ENCODE results near the gene NTRK1.

The NTRK1 gene

DNA sequence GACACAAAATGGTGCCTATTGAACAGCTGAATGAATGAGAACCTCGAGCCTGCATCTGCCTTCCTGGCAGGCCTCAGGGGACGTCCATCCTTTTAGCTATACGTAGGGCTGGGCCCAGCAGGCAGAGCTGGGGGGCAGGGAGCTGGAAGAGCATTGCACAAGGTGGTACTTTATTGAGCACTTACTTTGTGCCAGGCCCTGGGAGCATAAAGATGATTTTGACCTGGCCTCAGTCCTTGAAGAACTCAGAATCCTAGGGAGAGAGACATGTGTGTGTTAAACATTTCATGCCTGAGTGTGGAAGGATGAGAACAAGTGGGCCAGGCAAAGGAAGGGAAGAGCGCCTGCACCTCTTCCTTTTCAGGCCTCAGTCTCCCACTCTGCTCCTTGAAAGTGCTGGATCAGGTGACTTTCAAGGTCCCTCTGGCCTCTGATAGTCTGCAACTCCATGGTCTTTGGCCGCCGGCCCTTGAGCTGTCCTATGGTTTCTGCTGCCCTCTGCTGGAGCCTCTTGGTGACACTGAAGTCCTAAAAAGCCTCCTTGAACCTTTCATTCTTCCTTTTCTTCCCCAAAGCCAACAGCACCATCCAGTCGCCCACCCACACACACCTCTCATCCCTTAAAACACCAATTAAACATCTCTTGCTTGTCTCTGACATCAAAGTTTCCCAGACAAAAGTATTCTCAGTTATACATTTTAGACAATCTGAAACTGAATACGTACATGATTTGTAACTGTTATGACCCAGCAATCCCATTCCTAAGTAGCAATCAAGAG is 29.3 kb downstream of the NTRK1 start (continued):
- TF ChIP-seq ZNF24 (tag by site-specific recombination; IDR thresholded peaks at IDR 0.05): 0 out of 2 replicates have a peak, but pooled peaks have one; percentile 30
- 0 out of 2 replicates have a peak, but pooled peaks have one; percentile 19 for TF ChIP-seq ZXDB (tag by site-specific recombination; IDR thresholded peaks at IDR 0.05)
- TF ChIP-seq, protein P1, sequence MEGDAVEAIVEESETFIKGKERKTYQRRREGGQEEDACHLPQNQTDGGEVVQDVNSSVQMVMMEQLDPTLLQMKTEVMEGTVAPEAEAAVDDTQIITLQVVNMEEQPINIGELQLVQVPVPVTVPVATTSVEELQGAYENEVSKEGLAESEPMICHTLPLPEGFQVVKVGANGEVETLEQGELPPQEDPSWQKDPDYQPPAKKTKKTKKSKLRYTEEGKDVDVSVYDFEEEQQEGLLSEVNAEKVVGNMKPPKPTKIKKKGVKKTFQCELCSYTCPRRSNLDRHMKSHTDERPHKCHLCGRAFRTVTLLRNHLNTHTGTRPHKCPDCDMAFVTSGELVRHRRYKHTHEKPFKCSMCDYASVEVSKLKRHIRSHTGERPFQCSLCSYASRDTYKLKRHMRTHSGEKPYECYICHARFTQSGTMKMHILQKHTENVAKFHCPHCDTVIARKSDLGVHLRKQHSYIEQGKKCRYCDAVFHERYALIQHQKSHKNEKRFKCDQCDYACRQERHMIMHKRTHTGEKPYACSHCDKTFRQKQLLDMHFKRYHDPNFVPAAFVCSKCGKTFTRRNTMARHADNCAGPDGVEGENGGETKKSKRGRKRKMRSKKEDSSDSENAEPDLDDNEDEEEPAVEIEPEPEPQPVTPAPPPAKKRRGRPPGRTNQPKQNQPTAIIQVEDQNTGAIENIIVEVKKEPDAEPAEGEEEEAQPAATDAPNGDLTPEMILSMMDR (tag by site-specific recombination; IDR thresholded peaks at IDR 0.05): peak; percentile 68
- TF ChIP-seq ZNF544 (tag by site-specific recombination; IDR thresholded peaks at IDR 0.05): no peak
- TF ChIP-seq ZNF354C (tag by site-specific recombination; IDR thresholded peaks at IDR 0.05; ENCODE audit: borderline replicate concordance, low read depth): no peak
- no peak for TF ChIP-seq ZSCAN23 (tag by site-specific recombination; IDR thresholded peaks at IDR 0.05)
- no peak for TF ChIP-seq ZNF791 (tag by site-specific recombination; IDR thresholded peaks at IDR 0.05)
- TF ChIP-seq, protein P2, sequence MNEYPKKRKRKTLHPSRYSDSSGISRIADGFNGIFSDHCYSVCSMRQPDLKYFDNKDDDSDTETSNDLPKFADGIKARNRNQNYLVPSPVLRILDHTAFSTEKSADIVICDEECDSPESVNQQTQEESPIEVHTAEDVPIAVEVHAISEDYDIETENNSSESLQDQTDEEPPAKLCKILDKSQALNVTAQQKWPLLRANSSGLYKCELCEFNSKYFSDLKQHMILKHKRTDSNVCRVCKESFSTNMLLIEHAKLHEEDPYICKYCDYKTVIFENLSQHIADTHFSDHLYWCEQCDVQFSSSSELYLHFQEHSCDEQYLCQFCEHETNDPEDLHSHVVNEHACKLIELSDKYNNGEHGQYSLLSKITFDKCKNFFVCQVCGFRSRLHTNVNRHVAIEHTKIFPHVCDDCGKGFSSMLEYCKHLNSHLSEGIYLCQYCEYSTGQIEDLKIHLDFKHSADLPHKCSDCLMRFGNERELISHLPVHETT (tag by site-specific recombination; IDR thresholded peaks at IDR 0.05): no peak

DNA sequence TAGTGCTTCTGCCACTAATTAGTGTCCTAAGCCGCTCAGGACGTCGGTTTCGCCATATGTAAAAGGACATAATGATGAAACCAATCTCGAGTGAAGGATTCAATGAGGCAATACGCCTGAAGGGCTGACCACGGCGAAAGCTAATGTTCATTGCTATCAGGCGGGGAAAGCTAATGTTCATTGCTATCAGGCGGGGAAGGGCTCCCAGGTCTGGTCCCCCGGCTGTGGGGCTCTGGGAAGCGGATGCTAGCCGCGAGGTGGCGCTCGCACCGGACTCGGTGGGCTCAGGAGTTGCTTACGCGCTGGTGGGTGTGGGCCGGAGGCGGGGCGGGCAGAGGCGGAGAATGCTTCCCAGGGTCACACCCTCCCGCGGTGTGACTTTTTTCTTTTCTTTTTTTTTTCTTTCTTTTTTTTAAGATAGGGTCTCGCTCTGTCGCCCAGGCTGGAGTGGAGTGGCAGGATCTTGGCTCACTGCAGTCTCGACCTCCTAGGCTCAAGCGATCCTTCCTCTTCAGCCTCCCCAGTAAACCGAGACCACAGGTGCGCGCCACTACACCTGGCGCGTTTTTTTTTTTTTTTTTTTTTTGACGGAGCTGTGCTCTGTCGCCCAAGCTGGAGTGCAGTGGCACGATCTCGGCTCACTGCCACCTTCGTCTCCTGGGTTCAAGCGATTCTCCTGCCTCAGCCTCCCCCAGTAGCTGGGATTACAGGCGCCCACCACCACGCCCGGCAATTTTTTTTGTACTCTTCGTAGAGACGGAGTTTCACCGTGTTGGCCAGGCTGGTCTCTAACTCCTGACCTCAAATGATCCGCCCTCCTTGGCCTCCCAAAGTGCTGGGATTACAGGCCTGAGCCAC is 31.8 kb downstream of the NTRK1 start:
- ChIA-PET CTCF (interaction anchor here (0.6 to 10.2 kb wide), 37 partner anchors 9 to 658 kb away, joined by 3 to 199 read pairs (median 4); partner anchors contain the start of genes CRABP2, INSRR, ISG20L2 and LRRC71), POLR2A (interaction anchor here (1.0 kb wide), 1 partner anchor 35 kb away, joined by 3 read pairs; no protein-coding TSS in a partner anchor)
- Histone ChIP-seq H3K9me3 (ENCODE audit: control insufficient read depth, insufficient read depth, low read depth, low read length) (no peaks in the 10 kb centered on the region), H3K27ac (ENCODE audit: extremely low read depth, low read depth, low read length) (no peak overlapping the region), H3K36me3 (ENCODE audit: control insufficient read depth in 2 of 2, insufficient read depth in 1 of 2, low read length in 2 of 2) (no peaks in the 10 kb centered on the region), H3K4me3 (ENCODE audit: low read depth, low read length) (no peak overlapping the region), H3K4me1 (ENCODE audit: control insufficient read depth, insufficient read depth, low read length) (no peaks in the 10 kb centered on the region)
- TF ChIP-seq KLF16 (tag by site-specific recombination; IDR thresholded peaks at IDR 0.05) (peak; percentile 74; the same call in 1 of the 2 replicates), ZNF391 (tag by site-specific recombination; IDR thresholded peaks at IDR 0.05; ENCODE audit: borderline replicate concordance, low read depth) (peak; percentile 23; the same call in 1 of the 2 replicates), ZNF76 (tag by site-specific recombination; IDR thresholded peaks at IDR 0.05; ENCODE audit: borderline replicate concordance, low read depth) (peak; percentile 70), ZNF571 (tag by site-specific recombination; IDR thresholded peaks at IDR 0.05) (no peak), ZNF514 (tag by site-specific recombination; IDR thresholded peaks at IDR 0.05) (no peak), BCL11B (tag by site-specific recombination; IDR thresholded peaks at IDR 0.05; ENCODE audit: low read depth) (peak; percentile 73; the same call in 1 of the 2 replicates), ZSCAN16 (tag by site-specific recombination; IDR thresholded peaks at IDR 0.05) (no peak), ZBTB21 (tag by site-specific recombination; IDR thresholded peaks at IDR 0.05) (0 out of 2 replicates have a peak, but pooled peaks have one; percentile 6), ZNF521 (tag by site-specific recombination; IDR thresholded peaks at IDR 0.05) (no peak), SP2 (tag by site-specific recombination; IDR thresholded peaks at IDR 0.05) (peak; percentile 58), ZNF501 (tag by site-specific recombination; IDR thresholded peaks at IDR 0.05) (0 out of 2 replicates have a peak, but pooled peaks have one; percentile 54), ZNF791 (tag by site-specific recombination; IDR thresholded peaks at IDR 0.05) (no peak), ZFHX2 (tag by site-specific recombination; conservative IDR thresholded peaks at IDR 0.05) (peak; percentile 94), ZEB2 (tag by site-specific recombination; IDR thresholded peaks at IDR 0.05) (peak; percentile 61)
- TF ChIP-seq, protein P3, sequence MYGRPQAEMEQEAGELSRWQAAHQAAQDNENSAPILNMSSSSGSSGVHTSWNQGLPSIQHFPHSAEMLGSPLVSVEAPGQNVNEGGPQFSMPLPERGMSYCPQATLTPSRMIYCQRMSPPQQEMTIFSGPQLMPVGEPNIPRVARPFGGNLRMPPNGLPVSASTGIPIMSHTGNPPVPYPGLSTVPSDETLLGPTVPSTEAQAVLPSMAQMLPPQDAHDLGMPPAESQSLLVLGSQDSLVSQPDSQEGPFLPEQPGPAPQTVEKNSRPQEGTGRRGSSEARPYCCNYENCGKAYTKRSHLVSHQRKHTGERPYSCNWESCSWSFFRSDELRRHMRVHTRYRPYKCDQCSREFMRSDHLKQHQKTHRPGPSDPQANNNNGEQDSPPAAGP (tag by site-specific recombination; IDR thresholded peaks at IDR 0.05): peak; percentile 63
- TF ChIP-seq, protein P4, sequence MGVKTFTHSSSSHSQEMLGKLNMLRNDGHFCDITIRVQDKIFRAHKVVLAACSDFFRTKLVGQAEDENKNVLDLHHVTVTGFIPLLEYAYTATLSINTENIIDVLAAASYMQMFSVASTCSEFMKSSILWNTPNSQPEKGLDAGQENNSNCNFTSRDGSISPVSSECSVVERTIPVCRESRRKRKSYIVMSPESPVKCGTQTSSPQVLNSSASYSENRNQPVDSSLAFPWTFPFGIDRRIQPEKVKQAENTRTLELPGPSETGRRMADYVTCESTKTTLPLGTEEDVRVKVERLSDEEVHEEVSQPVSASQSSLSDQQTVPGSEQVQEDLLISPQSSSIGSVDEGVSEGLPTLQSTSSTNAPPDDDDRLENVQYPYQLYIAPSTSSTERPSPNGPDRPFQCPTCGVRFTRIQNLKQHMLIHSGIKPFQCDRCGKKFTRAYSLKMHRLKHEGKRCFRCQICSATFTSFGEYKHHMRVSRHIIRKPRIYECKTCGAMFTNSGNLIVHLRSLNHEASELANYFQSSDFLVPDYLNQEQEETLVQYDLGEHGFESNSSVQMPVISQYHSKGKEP (tag by site-specific recombination; IDR thresholded peaks at IDR 0.05): no peak
- TF ChIP-seq, protein P5, sequence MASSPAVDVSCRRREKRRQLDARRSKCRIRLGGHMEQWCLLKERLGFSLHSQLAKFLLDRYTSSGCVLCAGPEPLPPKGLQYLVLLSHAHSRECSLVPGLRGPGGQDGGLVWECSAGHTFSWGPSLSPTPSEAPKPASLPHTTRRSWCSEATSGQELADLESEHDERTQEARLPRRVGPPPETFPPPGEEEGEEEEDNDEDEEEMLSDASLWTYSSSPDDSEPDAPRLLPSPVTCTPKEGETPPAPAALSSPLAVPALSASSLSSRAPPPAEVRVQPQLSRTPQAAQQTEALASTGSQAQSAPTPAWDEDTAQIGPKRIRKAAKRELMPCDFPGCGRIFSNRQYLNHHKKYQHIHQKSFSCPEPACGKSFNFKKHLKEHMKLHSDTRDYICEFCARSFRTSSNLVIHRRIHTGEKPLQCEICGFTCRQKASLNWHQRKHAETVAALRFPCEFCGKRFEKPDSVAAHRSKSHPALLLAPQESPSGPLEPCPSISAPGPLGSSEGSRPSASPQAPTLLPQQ (tag by site-specific recombination; IDR thresholded peaks at IDR 0.05): peak; percentile 47
- TF ChIP-seq, protein P6, sequence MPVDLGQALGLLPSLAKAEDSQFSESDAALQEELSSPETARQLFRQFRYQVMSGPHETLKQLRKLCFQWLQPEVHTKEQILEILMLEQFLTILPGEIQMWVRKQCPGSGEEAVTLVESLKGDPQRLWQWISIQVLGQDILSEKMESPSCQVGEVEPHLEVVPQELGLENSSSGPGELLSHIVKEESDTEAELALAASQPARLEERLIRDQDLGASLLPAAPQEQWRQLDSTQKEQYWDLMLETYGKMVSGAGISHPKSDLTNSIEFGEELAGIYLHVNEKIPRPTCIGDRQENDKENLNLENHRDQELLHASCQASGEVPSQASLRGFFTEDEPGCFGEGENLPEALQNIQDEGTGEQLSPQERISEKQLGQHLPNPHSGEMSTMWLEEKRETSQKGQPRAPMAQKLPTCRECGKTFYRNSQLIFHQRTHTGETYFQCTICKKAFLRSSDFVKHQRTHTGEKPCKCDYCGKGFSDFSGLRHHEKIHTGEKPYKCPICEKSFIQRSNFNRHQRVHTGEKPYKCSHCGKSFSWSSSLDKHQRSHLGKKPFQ (tag by site-specific recombination; IDR thresholded peaks at IDR 0.05): peak; percentile 70; the same call in 1 of the 2 replicates

Data from HEK293 (cell line).